Epithelial cell of proximal tubule (primary cell): ENCODE data around the gene VPS41. TPM values are rescaled to one million over a fixed set of nuclear protein-coding genes. Genes with fewer than 3 reads are reported as not detected.

Experiments used
- DNase-seq: peaks from one replicate; pipeline ENCODE4 v3.0.0-alpha.2; 2011; ENCODE audit warnings: low read depth
- H3K4me3 ChIP-seq: 2 replicates; pipeline ENCODE4 v1.5.1; 2011; ENCODE audit warnings: low read depth, mild to moderate bottlenecking, low read length
- CTCF ChIP-seq: conservative IDR thresholded peaks from 2 replicates; pipeline ENCODE4 v1.5.1; 2012; ENCODE audit warnings: low read depth, mild to moderate bottlenecking, low read length
- total RNA-seq: library from RNA; depleted of rRNA; stranded (reverse); fragments of >200 nt; gene quantifications from 2 replicates; pipeline ENCODE4 v1.2.3, GENCODE V29; 2015

VPS41 gene
- total RNA-seq, 1 donor from 2014 or later, result 22.7 TPM

GRCh38 chr7:38831259-38831996, 77.6 kb downstream of the VPS41 start:
- TF ChIP-seq CTCF, result no peak
- DNase-seq, result no peak
- no peak overlapping the region for H3K4me3 ChIP-seq

DNA sequence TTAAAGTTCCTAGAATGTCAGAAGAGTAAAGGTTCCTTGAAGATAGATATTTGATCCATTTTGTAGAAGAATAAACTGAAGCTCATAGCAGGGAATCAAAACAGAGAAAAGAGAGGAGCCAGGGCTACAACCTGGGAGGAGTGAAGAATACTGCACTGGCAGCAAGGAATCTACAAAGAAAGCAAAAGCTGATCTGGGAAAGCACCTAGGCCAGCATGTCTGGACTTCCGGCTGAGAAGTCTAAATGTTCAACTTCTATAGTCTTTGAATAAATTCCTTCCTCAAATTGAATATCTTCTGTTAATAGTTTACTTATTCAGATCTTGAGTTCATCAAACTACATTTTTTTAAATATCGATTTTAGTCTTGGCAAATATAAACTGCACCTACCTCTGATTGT, 78.2 kb downstream of the VPS41 start:
- no peak for DNase-seq
- TF ChIP-seq CTCF, result no peak
- no peak overlapping the region for H3K4me3 ChIP-seq

DNA sequence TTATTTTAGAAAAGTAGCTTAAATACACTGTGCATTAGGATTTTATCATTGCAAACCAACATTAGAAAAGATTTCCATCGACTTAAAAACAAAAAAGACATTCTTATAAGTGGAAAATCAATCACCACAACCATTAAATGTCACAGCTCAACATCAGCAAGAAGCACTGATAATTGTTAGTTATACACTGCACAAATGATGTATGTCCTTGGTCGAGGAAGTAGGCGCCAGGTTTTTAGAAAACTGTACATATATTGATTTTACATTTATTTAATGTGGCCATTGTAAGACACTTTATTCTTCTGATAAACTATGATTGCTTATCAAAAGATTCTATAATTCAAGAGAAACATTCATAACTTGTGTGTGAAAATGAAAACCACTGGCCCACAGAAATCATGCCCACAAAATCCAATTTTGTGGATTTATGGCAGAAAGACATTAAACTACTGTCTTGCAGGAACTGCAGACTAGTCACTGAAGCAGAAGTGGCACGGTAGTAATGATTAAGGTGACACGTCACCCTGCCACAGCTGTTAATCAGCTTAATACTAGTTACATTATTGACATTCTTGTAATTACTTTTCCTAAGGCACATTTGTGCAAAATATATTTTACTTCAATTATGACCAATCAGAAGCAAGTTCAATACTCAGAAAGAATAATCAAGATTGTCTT, 79.4 kb downstream of the VPS41 start:
- DNase-seq, result no peak
- TF ChIP-seq CTCF, result no peak
- no peak overlapping the region for H3K4me3 ChIP-seq

- DNase-seq, result no peak
- TF ChIP-seq CTCF, result no peak
- no peak overlapping the region for H3K4me3 ChIP-seq
Measured at GRCh38 chr7:38828026-38828425, 81.0 kb downstream of the VPS41 start.

GRCh38 chr7:38825721-38826440, 83.1 kb downstream of the VPS41 start:
- H3K4me3 ChIP-seq, result no peak overlapping the region
- no peak for DNase-seq
- no peak for TF ChIP-seq CTCF

- H3K4me3 ChIP-seq, result no peak overlapping the region
- TF ChIP-seq CTCF, result no peak
- DNase-seq, result no peak
Measured at GRCh38 chr7:38824948-38825347, 84.0 kb downstream of the VPS41 start.
